GM18508 (cell line): ENCODE data around the gene ZBTB24.
"Not testable (repeated sequence)": the region's sequence is repeated elsewhere in the genome, so short reads cannot be mapped to it uniquely, and the experiment has no call there.

Source experiments
- ATAC-seq: cut with Tn5 transposase; IDR thresholded peaks from one replicate; pipeline ENCODE4 v1.9.1; 2021; ENCODE audit warnings: moderate number of reproducible peaks; ENCODE audit not compliant: insufficient read depth, unreplicated experiment

The ZBTB24 gene

GRCh38 chr6:109482905-109483734 is at the start of gene ZBTB24:
TSS of gene ZBTB24 (minus strand) at chr6:109483219. CDS start at chr6:109482026, 1,193 bp downstream.
- peak; percentile 51 for ATAC-seq

GRCh38 chr6:109531446-109531845 is 48.4 kb upstream of the ZBTB24 start:
- no peak for ATAC-seq

- ATAC-seq = no peak
Measured at GRCh38 chr6:109527989-109528388, 45.0 kb upstream of the ZBTB24 start.

- no peak for ATAC-seq
Measured at GRCh38 chr6:109526905-109527628, 44.0 kb upstream of the ZBTB24 start.

GRCh38 chr6:109524129-109524528 is 41.1 kb upstream of the ZBTB24 start:
- no peak for ATAC-seq

- no peak for ATAC-seq
Measured at GRCh38 chr6:109523478-109523877, 40.5 kb upstream of the ZBTB24 start.

GRCh38 chr6:109521080-109521479 is 38.1 kb upstream of the ZBTB24 start:
- ATAC-seq = no peak

GRCh38 chr6:109519647-109520046 is 36.6 kb upstream of the ZBTB24 start:
- ATAC-seq = not testable (repeated sequence)

GRCh38 chr6:109516929-109517328 is 33.9 kb upstream of the ZBTB24 start:
- ATAC-seq = no peak

- no peak for ATAC-seq
Measured at GRCh38 chr6:109515781-109516409, 32.9 kb upstream of the ZBTB24 start.

GRCh38 chr6:109514946-109515345 is 31.9 kb upstream of the ZBTB24 start:
- ATAC-seq = no peak

GRCh38 chr6:109513571-109514071 is 30.6 kb upstream of the ZBTB24 start:
- no peak for ATAC-seq

- ATAC-seq = no peak
Measured at GRCh38 chr6:109512271-109512817, 29.3 kb upstream of the ZBTB24 start.

GRCh38 chr6:109511832-109512231 is 28.8 kb upstream of the ZBTB24 start:
- ATAC-seq = no peak

GRCh38 chr6:109510358-109510757 is 27.3 kb upstream of the ZBTB24 start:
- no peak for ATAC-seq

- no peak for ATAC-seq
Measured at GRCh38 chr6:109508166-109508860, 25.3 kb upstream of the ZBTB24 start.

- no peak for ATAC-seq
Measured at GRCh38 chr6:109507490-109508072, 24.6 kb upstream of the ZBTB24 start.

GRCh38 chr6:109506841-109507240 is 23.8 kb upstream of the ZBTB24 start:
- no peak for ATAC-seq

GRCh38 chr6:109506314-109506713 is 23.3 kb upstream of the ZBTB24 start:
- no peak for ATAC-seq
